Stimulated activated naive CD8-positive, alpha-beta T cell treated with anti-CD3 and anti-CD28 coated beads, Interleukin-15, amount 100 ng/mL, for 72 hours (primary cell): ENCODE measurements around the gene HIPK2.

ENCODE experiments used
- ATAC-seq: fragments of 150-1000 bp; cut with Tn5 transposase; 2 replicates; pipeline ENCODE4 v1.10.0; 2021; ENCODE audit warnings: mild to moderate bottlenecking, moderate library complexity
- DNase-seq, 2 donors: peaks; one replicate each; pipeline ENCODE4 v3.0.0; 2021 to 2022
- H3K27ac Mint-ChIP-seq, 2 donors: one replicate each; pipeline ENCODE4 v1.8.0; 2022; ENCODE audit warnings: mild to moderate bottlenecking in 2 of 2, mixed read lengths in 2 of 2, moderate library complexity in 2 of 2
- H3K27me3 Mint-ChIP-seq: one replicate; pipeline ENCODE4 v1.8.0; 2022; ENCODE audit warnings: mixed read lengths
- H3K4me1 Mint-ChIP-seq: one replicate; pipeline ENCODE4 v1.8.0; 2022; ENCODE audit warnings: mild to moderate bottlenecking, mixed read lengths
- H3K4me3 Mint-ChIP-seq, 2 donors: one replicate each; pipeline ENCODE4 v1.8.0; 2022; ENCODE audit warnings: mild to moderate bottlenecking in 2 of 2, mixed read lengths in 2 of 2, moderate library complexity in 1 of 2
- H3K9me3 Mint-ChIP-seq, 2 donors: one replicate each; pipeline ENCODE4 v1.8.0; 2022; ENCODE audit warnings: mixed read lengths in 2 of 2

The HIPK2 gene

DNA sequence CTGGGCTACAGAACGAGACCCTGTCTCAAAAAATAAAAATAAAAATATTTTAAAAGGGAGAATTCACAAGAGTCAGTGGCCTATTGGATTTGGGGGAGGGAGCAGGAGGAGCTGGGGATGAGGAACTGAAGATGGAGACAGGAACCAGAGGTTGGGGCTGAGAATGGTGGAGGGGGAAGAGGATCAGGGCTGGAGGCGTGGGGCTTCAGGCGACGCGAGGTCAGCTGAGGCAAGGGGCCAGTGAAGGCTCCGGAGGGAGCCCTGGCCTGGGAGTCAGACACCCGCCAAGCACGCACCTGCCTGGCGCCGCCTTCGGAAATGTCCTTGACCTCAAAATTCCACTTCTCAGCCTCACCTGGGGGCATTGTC, 255.0 kb downstream of the HIPK2 start:
- DNase-seq: no peak

GRCh38 chr7:139521439-139521838, 256.4 kb downstream of the HIPK2 start:
- Mint-ChIP-seq H3K27ac (no peak overlapping the region), H3K9me3 (no peaks in the 10 kb centered on the region), H3K27me3 (peaks cover 53% of the 10 kb centered on the region), H3K4me1 (peaks cover 8% of the 10 kb centered on the region), H3K4me3 (no peak overlapping the region)
- ATAC-seq (no peak), DNase-seq (no peak)

More for the DNA sequence above, 255.0 kb downstream of the HIPK2 start:
- no peaks in the 10 kb centered on the region for H3K9me3 Mint-ChIP-seq
- H3K27ac Mint-ChIP-seq: no peak overlapping the region
- peaks cover 66% of the 10 kb centered on the region for H3K27me3 Mint-ChIP-seq
- no peak for ATAC-seq
- H3K4me3 Mint-ChIP-seq: peak overlapping the region in 1 of 2 donors; percentile 32
- peaks cover 16% of the 10 kb centered on the region for H3K4me1 Mint-ChIP-seq

DNA sequence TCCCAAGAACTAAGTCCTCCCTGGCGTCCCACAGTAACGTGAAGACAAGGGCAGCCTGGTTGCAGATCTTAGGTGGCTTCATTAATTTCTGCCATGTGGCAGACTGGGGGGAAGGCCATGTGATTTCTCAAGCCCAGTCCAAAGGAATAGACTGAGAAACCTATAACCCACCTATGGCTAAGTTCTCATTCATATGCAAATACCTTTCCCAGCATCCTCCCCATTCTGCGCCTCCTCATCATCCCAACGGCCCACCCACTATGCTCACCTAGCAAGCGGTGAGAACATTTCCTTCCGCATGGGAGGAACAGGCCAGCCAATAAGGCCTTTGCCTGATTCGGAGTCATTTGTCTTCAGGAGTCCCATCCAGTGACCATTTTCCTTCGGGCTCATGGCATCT, 262.5 kb downstream of the HIPK2 start:
- Mint-ChIP-seq H3K4me3 (no peak overlapping the region), H3K27me3 (no peaks in the 10 kb centered on the region), H3K4me1 (no peaks in the 10 kb centered on the region), H3K9me3 (no peaks in the 10 kb centered on the region), H3K27ac (no peak overlapping the region)
- DNase-seq (no peak), ATAC-seq (no peak)
